ENCODE measurements around the gene PTAFR. TPM values are rescaled to one million over a fixed set of nuclear protein-coding genes. Genes with fewer than 3 reads are reported as not detected.
"Not testable (repeated sequence)": the region's sequence is repeated elsewhere in the genome, so short reads cannot be mapped to it uniquely, and the experiment has no call there.

Gene PTAFR
- total RNA-seq, 1 donor from 2014 or later = 0.48 TPM

- no peak for TF ChIP-seq CTCF (conservative IDR thresholded peaks at IDR 0.05)
- H3K4me3 Mint-ChIP-seq = no peak overlapping the region
- H3K4me1 Mint-ChIP-seq (ENCODE audit: unreplicated experiment) = no peaks in the 10 kb centered on the region
- no peaks in the 10 kb centered on the region for H3K36me3 Mint-ChIP-seq
- H3K9me3 Mint-ChIP-seq = peaks cover 4% of the 10 kb centered on the region
- no peaks in the 10 kb centered on the region for H3K27me3 Mint-ChIP-seq
- H3K27ac Mint-ChIP-seq = no peak overlapping the region
- DNase-seq (ENCODE audit: extremely low spot score, unreplicated experiment) = no peak
These were observed 29.0 kb downstream of the PTAFR start for GRCh38 chr1:28147264-28148094.

GRCh38 chr1:28145728-28146127 lies 30.8 kb downstream of the PTAFR start:
- Mint-ChIP-seq H3K27me3 (no peaks in the 10 kb centered on the region), H3K9me3 (peaks cover 4% of the 10 kb centered on the region), H3K27ac (no peak overlapping the region), H3K4me3 (no peak overlapping the region), H3K4me1 (ENCODE audit: unreplicated experiment) (no peaks in the 10 kb centered on the region), H3K36me3 (no peaks in the 10 kb centered on the region)
- no peak for DNase-seq (ENCODE audit: extremely low spot score, unreplicated experiment)
- no peak for TF ChIP-seq CTCF (conservative IDR thresholded peaks at IDR 0.05)

GRCh38 chr1:28144203-28145135 lies 32.0 kb downstream of the PTAFR start:
- H3K4me1 Mint-ChIP-seq (ENCODE audit: unreplicated experiment) = no peaks in the 10 kb centered on the region
- TF ChIP-seq CTCF (conservative IDR thresholded peaks at IDR 0.05) = no peak
- no peak overlapping the region for H3K4me3 Mint-ChIP-seq
- no peak for DNase-seq (ENCODE audit: extremely low spot score, unreplicated experiment)
- H3K9me3 Mint-ChIP-seq = no peaks in the 10 kb centered on the region
- no peak overlapping the region for H3K27ac Mint-ChIP-seq
- no peaks in the 10 kb centered on the region for H3K36me3 Mint-ChIP-seq
- H3K27me3 Mint-ChIP-seq = no peaks in the 10 kb centered on the region

GRCh38 chr1:28143496-28144202 lies 32.8 kb downstream of the PTAFR start:
- no peak for DNase-seq (ENCODE audit: extremely low spot score, unreplicated experiment)
- no peaks in the 10 kb centered on the region for H3K36me3 Mint-ChIP-seq
- H3K9me3 Mint-ChIP-seq = no peaks in the 10 kb centered on the region
- H3K27ac Mint-ChIP-seq = no peak overlapping the region
- no peaks in the 10 kb centered on the region for H3K27me3 Mint-ChIP-seq
- H3K4me3 Mint-ChIP-seq = no peak overlapping the region
- H3K4me1 Mint-ChIP-seq (ENCODE audit: unreplicated experiment) = no peaks in the 10 kb centered on the region
- TF ChIP-seq CTCF (conservative IDR thresholded peaks at IDR 0.05) = no peak

- no peaks in the 10 kb centered on the region for H3K27me3 Mint-ChIP-seq
- no peak for DNase-seq (ENCODE audit: extremely low spot score, unreplicated experiment)
- no peaks in the 10 kb centered on the region for H3K4me1 Mint-ChIP-seq (ENCODE audit: unreplicated experiment)
- H3K9me3 Mint-ChIP-seq = no peaks in the 10 kb centered on the region
- no peak overlapping the region for H3K27ac Mint-ChIP-seq
- no peak overlapping the region for H3K4me3 Mint-ChIP-seq
- TF ChIP-seq CTCF (conservative IDR thresholded peaks at IDR 0.05) = no peak
- H3K36me3 Mint-ChIP-seq = no peaks in the 10 kb centered on the region
These were observed 34.8 kb downstream of the PTAFR start for GRCh38 chr1:28141685-28142084.

GRCh38 chr1:28139866-28140265 lies 36.6 kb downstream of the PTAFR start:
- DNase-seq (ENCODE audit: extremely low spot score, unreplicated experiment); H3K27ac Mint-ChIP-seq; H3K36me3 Mint-ChIP-seq; H3K9me3 Mint-ChIP-seq; H3K4me1 Mint-ChIP-seq (ENCODE audit: unreplicated experiment); H3K4me3 Mint-ChIP-seq; H3K27me3 Mint-ChIP-seq: not testable (repeated sequence)

All from type B pancreatic cell (in vitro differentiated cells).